ENCODE results near the gene SMAD4. TPM values are rescaled to one million over a fixed set of nuclear protein-coding genes. Genes with fewer than 3 reads are reported as not detected.

The SMAD4 gene
- total RNA-seq, 1 donor from 2014 or later: 75.1 TPM

DNA sequence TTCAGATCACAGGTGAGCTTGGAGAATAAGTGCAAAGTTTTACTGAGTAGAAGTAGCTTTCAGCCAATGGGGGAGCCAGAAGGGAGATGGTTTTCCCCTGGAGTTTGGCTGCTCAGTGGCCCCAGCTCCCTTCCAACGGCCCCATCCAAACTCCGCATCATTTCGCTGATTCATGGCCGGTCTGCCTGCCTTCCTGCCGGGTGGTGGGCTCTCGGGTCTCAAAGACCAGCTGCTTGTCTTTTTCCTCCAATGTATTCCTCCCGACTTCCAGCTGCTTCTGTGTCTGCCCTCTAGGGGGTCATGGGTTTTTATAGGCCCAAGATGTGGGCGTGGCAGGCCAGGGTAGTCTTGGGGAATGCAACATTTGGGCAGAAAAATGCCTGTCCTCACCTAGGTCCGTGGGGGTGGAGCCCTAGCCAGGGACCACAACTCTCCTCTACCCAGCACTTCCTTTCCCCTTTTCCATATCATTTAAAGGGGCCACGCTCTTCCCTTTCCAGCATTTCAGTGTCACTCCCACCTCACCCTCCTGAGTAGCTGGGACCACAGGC is 94.0 kb downstream of the SMAD4 start:
- no peak for DNase-seq (ENCODE audit: extremely low spot score in 2 of 2)
- no peak for TF ChIP-seq POLR2AphosphoS5 (IDR thresholded peaks at IDR 0.05; ENCODE audit: insufficient read depth in 1 of 2, low read depth in 1 of 2)
- TF ChIP-seq, protein P1, sequence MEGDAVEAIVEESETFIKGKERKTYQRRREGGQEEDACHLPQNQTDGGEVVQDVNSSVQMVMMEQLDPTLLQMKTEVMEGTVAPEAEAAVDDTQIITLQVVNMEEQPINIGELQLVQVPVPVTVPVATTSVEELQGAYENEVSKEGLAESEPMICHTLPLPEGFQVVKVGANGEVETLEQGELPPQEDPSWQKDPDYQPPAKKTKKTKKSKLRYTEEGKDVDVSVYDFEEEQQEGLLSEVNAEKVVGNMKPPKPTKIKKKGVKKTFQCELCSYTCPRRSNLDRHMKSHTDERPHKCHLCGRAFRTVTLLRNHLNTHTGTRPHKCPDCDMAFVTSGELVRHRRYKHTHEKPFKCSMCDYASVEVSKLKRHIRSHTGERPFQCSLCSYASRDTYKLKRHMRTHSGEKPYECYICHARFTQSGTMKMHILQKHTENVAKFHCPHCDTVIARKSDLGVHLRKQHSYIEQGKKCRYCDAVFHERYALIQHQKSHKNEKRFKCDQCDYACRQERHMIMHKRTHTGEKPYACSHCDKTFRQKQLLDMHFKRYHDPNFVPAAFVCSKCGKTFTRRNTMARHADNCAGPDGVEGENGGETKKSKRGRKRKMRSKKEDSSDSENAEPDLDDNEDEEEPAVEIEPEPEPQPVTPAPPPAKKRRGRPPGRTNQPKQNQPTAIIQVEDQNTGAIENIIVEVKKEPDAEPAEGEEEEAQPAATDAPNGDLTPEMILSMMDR (IDR thresholded peaks at IDR 0.05): no peak
- no peak for TF ChIP-seq POLR2A (IDR thresholded peaks at IDR 0.05)
- Histone ChIP-seq H3K4me3 (no peak overlapping the region), H3K4me1 (no peaks in the 10 kb centered on the region), H3K9me3 (no peaks in the 10 kb centered on the region), H3K27me3 (no peaks in the 10 kb centered on the region), H3K27ac (no peak overlapping the region), H3K36me3 (no peaks in the 10 kb centered on the region)
- intact Hi-C loops (cut with DNase I): no loop called here

DNA sequence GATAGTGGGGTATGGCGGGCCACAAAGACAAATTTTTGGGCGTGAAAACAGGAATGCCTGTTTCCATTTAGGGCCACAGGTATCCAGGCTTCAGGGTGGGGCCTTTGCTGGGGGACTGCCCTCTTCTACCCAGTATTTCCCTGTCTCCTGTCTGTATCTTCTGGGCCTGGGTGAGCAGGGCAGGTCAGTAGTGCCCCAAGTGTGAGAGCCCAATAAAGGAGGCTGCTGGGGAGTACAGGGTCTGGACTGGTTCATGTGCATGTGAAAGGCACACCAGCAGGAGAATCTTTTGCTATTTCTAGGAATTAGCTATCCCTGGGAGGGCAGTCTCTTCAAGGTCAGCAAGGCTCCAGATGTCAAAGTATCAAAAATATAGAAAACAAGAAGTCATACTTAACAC is 96.0 kb downstream of the SMAD4 start:
- TF ChIP-seq, protein P1 (IDR thresholded peaks at IDR 0.05): no peak
- TF ChIP-seq POLR2A (IDR thresholded peaks at IDR 0.05) (no peak), POLR2AphosphoS5 (IDR thresholded peaks at IDR 0.05; ENCODE audit: insufficient read depth in 1 of 2, low read depth in 1 of 2) (no peak)
- intact Hi-C loops (cut with DNase I): no loop called here
- Histone ChIP-seq H3K9me3 (no peaks in the 10 kb centered on the region), H3K36me3 (no peaks in the 10 kb centered on the region), H3K4me1 (no peaks in the 10 kb centered on the region), H3K27me3 (no peaks in the 10 kb centered on the region), H3K4me3 (no peak overlapping the region), H3K27ac (no peak overlapping the region)
- DNase-seq (ENCODE audit: extremely low spot score in 2 of 2): no peak

DNA sequence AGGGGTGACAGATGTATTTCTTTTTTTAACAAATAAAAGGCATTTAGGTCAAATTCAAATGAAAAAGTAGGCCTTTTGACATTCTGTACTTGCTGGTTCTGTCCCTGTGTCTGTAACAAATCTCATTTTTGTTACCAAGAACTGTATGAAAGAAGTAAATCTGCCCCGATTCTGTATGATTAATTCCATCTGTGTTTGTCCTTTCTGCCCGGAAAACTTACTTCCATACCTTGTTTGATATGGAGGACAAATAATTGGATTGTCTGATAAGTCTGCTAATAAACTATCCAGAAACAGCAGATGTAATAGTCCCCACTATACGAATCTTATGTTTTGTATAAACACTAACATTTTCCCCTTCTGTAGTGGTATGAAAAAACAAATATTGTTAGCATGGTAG is 97.7 kb downstream of the SMAD4 start:
- TF ChIP-seq POLR2AphosphoS5 (IDR thresholded peaks at IDR 0.05; ENCODE audit: insufficient read depth in 1 of 2, low read depth in 1 of 2): no peak
- TF ChIP-seq, protein P1 (IDR thresholded peaks at IDR 0.05): no peak
- TF ChIP-seq POLR2A (IDR thresholded peaks at IDR 0.05): no peak
- H3K4me1 ChIP-seq: no peaks in the 10 kb centered on the region
- no peak overlapping the region for H3K4me3 ChIP-seq
- H3K27ac ChIP-seq: no peak overlapping the region
- intact Hi-C loops (cut with DNase I): no loop called here
- DNase-seq (ENCODE audit: extremely low spot score in 2 of 2): no peak
- H3K27me3 ChIP-seq: no peaks in the 10 kb centered on the region
- no peaks in the 10 kb centered on the region for H3K36me3 ChIP-seq
- H3K9me3 ChIP-seq: no peaks in the 10 kb centered on the region

DNA sequence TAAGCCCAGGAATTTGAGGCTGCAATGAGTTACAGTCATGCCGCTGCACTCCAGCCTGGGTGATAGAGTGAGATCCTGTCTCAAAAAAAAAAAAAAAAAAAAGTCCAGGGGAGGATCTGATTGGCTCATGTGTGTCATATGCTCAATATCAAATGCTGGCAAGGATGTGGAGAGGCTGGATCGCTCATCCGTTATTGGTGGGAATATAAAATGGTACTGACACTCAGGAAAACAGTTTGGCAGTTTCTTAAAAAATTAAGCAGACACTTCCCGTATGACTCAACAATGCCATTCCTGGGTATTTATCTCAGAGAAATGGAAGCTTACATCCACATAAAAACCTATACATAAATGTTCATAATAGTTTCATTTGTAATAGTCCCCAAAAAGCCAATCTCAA is 98.5 kb downstream of the SMAD4 start:
- DNase-seq (ENCODE audit: extremely low spot score in 2 of 2): no peak
- TF ChIP-seq POLR2A (IDR thresholded peaks at IDR 0.05): no peak
- TF ChIP-seq, protein P1 (IDR thresholded peaks at IDR 0.05): no peak
- no peak for TF ChIP-seq POLR2AphosphoS5 (IDR thresholded peaks at IDR 0.05; ENCODE audit: insufficient read depth in 1 of 2, low read depth in 1 of 2)

DNA sequence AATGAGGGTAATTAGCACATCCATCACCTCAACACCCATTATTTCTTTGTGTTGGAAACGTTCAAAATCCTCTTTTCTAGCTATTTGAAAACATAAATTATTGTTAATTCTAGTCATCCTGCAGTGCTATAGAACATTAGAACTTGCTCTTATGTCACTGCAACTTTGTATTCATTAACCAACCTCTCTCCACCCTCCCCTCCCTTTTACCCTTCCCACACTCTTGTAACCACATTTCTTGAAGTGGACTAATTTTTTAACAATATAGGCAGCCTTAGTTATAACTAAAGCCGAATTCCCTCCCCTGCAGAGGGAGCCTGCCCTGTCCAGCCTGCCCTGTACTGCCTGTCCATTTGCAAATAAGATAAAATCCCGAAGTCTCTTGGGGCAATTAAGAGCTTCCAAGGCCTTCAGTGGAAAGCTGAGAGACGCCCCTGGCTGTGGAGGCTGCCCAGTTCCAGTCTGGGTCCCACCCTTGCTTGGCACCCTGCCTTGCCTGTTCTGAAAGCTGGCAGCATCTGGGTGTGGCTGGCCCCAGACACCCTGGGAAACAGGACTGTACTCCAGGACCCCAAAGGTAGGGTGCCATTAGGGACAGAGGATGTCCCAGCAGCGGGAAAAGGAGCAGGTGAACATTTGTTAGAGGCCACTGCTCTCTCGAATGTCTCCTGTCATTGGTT is 102.4 kb downstream of the SMAD4 start:
- Histone ChIP-seq H3K4me1 (peaks cover 6% of the 10 kb centered on the region), H3K27ac (no peak overlapping the region), H3K9me3 (no peaks in the 10 kb centered on the region), H3K27me3 (no peaks in the 10 kb centered on the region), H3K36me3 (no peaks in the 10 kb centered on the region), H3K4me3 (no peak overlapping the region)
- TF ChIP-seq, protein P1 (IDR thresholded peaks at IDR 0.05): no peak
- TF ChIP-seq POLR2AphosphoS5 (IDR thresholded peaks at IDR 0.05; ENCODE audit: insufficient read depth in 1 of 2, low read depth in 1 of 2) (no peak), POLR2A (IDR thresholded peaks at IDR 0.05) (no peak)
- intact Hi-C loops (cut with DNase I): no loop called here
- DNase-seq (ENCODE audit: extremely low spot score in 2 of 2): no peak

More for the DNA sequence above, 98.5 kb downstream of the SMAD4 start:
- no peaks in the 10 kb centered on the region for H3K27me3 ChIP-seq
- H3K36me3 ChIP-seq: no peaks in the 10 kb centered on the region
- H3K9me3 ChIP-seq: no peaks in the 10 kb centered on the region
- intact Hi-C loops (cut with DNase I): no loop called here
- H3K4me1 ChIP-seq: no peaks in the 10 kb centered on the region
- no peak overlapping the region for H3K27ac ChIP-seq
- no peak overlapping the region for H3K4me3 ChIP-seq
